Hepatocyte (in vitro differentiated cells): ENCODE data around the gene SLC30A9.

Experiments
- CTCF ChIP-seq: fragments of 200-600 bp; sonication (generic); IDR thresholded peaks from 2 replicates; pipeline ENCODE4 v1.5.1; 2016; ENCODE audit warnings: antibody characterized with exemption, mild to moderate bottlenecking; ENCODE audit not compliant: poor library complexity
- EZH2 ChIP-seq: fragments of 200-600 bp; sonication (generic); IDR thresholded peaks from 2 replicates; pipeline ENCODE4 v1.6.1; 2016; ENCODE audit warnings: antibody characterized with exemption, mild to moderate bottlenecking, borderline replicate concordance
- EZH2phosphoT487 ChIP-seq: fragments of 200-600 bp; sonication (generic); IDR thresholded peaks from one replicate; pipeline ENCODE4 v1.6.1; 2018; ENCODE audit warnings: antibody characterized with exemption, mild to moderate bottlenecking, low read depth, moderate library complexity; ENCODE audit not compliant: unreplicated experiment, severe bottlenecking

- no peak for TF ChIP-seq EZH2phosphoT487
- no peak for TF ChIP-seq CTCF
- no peak for TF ChIP-seq EZH2
Measured at GRCh38 chr4:41985151-41985550, 5.2 kb upstream of the SLC30A9 start.
